Vagina (tissue), 2 donors: ENCODE data around the gene NPM3. TPM values are rescaled to one million over a fixed set of nuclear protein-coding genes. Genes with fewer than 3 reads are reported as not detected.

Experiments used
- DNase-seq, 2 donors: peaks; one replicate each; pipeline ENCODE4 v3.0.0-alpha.2; 2017; ENCODE audit errors: extremely low spot score in 2 of 2
- H3K27ac ChIP-seq: fragments of 200-600 bp; sonication (generic); one replicate; pipeline ENCODE4 v1.5.1; 2019
- H3K27me3 ChIP-seq: fragments of 200-600 bp; sonication (generic); one replicate; pipeline ENCODE4 v1.5.1; 2019
- H3K36me3 ChIP-seq, 2 donors: fragments of 200-600 bp; sonication (generic); one replicate each; pipeline ENCODE4 v1.5.1; 2017 to 2019
- H3K4me1 ChIP-seq: fragments of 200-600 bp; sonication (generic); one replicate; pipeline ENCODE4 v1.5.1; 2019
- H3K4me3 ChIP-seq, 2 donors: fragments of 200-600 bp; sonication (generic); 1 replicate in 1 of 2; 2 replicates in 1 of 2; pipeline ENCODE4 v1.5.1; 2016 to 2019
- H3K9me3 ChIP-seq: fragments of 200-600 bp; sonication (generic); one replicate; pipeline ENCODE4 v1.5.1; 2019
- POLR2A ChIP-seq, 2 donors: fragments of 450-650 bp; IDR thresholded peaks; one replicate each; pipeline ENCODE4 v1.6.1; 2017; ENCODE audit warnings: antibody characterized with exemption in 2 of 2, mild to moderate bottlenecking in 2 of 2, moderate library complexity in 2 of 2
- POLR2AphosphoS5 ChIP-seq, 2 donors: sonication (generic); formaldehyde crosslinking; IDR thresholded peaks; one replicate each; pipeline ENCODE4 v1.9.0; 2017; ENCODE audit warnings: antibody characterized with exemption in 2 of 2, mild to moderate bottlenecking in 2 of 2, low read depth in 1 of 2; ENCODE audit not compliant: insufficient read depth in 1 of 2
- intact Hi-C: fragments of 100-400 bp; cut with DNase I; formaldehyde crosslinking; loops from one replicate; pipeline ENCODE4 v1.15.1; 2023
- total RNA-seq: library from RNA; depleted of rRNA; stranded (reverse); fragments of >200 nt; gene quantifications from one replicate; pipeline ENCODE4 v1.2.3, GENCODE V29; 2016
- TF ChIP-seq, protein P1 (sequence below), 3 experiments: fragments of 450-650 bp in 2 of 3; fragments of 200-600 bp in 1 of 3; sonication (generic) in 1 of 3; IDR thresholded peaks; one replicate each; pipeline ENCODE4 v1.5.1; 2017 to 2019; ENCODE audit warnings: antibody characterized with exemption in 3 of 3, mild to moderate bottlenecking in 2 of 3, moderate library complexity in 2 of 3

NPM3 gene
- total RNA-seq, 1 donor from 2014 or later: 39.5 TPM

GRCh38 chr10:101767966-101768790 lies 15.1 kb downstream of the NPM3 start:
- no peak for DNase-seq
- Histone ChIP-seq H3K27me3 (no peaks in the 10 kb centered on the region), H3K4me3 (no peak overlapping the region), H3K27ac (no peak overlapping the region), H3K9me3 (no peaks in the 10 kb centered on the region), H3K4me1 (no peaks in the 10 kb centered on the region), H3K36me3 (no peaks in the 10 kb centered on the region)
- TF ChIP-seq POLR2A (IDR thresholded peaks at IDR 0.05) (no peak), POLR2AphosphoS5 (IDR thresholded peaks at IDR 0.05; ENCODE audit: insufficient read depth in 1 of 2, low read depth in 1 of 2) (no peak)
- TF ChIP-seq, protein P1, sequence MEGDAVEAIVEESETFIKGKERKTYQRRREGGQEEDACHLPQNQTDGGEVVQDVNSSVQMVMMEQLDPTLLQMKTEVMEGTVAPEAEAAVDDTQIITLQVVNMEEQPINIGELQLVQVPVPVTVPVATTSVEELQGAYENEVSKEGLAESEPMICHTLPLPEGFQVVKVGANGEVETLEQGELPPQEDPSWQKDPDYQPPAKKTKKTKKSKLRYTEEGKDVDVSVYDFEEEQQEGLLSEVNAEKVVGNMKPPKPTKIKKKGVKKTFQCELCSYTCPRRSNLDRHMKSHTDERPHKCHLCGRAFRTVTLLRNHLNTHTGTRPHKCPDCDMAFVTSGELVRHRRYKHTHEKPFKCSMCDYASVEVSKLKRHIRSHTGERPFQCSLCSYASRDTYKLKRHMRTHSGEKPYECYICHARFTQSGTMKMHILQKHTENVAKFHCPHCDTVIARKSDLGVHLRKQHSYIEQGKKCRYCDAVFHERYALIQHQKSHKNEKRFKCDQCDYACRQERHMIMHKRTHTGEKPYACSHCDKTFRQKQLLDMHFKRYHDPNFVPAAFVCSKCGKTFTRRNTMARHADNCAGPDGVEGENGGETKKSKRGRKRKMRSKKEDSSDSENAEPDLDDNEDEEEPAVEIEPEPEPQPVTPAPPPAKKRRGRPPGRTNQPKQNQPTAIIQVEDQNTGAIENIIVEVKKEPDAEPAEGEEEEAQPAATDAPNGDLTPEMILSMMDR (IDR thresholded peaks at IDR 0.05): no peak
- intact Hi-C loops: no loop called here

DNA sequence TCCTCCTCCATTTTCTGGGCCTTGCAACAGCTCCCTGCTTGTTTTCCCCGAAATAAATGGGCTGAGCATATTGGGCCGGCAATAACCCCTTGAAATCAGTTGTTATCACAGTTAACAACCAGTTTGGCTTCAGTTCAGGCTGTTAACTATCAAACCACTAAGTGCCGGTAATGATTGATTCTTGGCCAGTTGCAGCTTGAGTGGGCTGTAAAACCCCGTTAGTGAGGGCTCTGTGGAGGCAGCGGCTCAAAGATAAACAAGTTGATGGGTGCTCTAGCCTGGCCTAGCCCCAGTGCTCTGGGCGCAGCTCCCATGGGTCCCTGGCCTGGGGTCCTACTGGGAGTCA lies 15.7 kb downstream of the NPM3 start:
- Histone ChIP-seq H3K4me1 (no peaks in the 10 kb centered on the region), H3K27me3 (no peaks in the 10 kb centered on the region), H3K4me3 (no peak overlapping the region), H3K27ac (no peak overlapping the region), H3K36me3 (no peaks in the 10 kb centered on the region), H3K9me3 (no peaks in the 10 kb centered on the region)
- TF ChIP-seq POLR2AphosphoS5 (IDR thresholded peaks at IDR 0.05; ENCODE audit: insufficient read depth in 1 of 2, low read depth in 1 of 2) (no peak), POLR2A (IDR thresholded peaks at IDR 0.05) (no peak)
- TF ChIP-seq, protein P1 (IDR thresholded peaks at IDR 0.05): no peak
- intact Hi-C loops: no loop called here
- no peak for DNase-seq

DNA sequence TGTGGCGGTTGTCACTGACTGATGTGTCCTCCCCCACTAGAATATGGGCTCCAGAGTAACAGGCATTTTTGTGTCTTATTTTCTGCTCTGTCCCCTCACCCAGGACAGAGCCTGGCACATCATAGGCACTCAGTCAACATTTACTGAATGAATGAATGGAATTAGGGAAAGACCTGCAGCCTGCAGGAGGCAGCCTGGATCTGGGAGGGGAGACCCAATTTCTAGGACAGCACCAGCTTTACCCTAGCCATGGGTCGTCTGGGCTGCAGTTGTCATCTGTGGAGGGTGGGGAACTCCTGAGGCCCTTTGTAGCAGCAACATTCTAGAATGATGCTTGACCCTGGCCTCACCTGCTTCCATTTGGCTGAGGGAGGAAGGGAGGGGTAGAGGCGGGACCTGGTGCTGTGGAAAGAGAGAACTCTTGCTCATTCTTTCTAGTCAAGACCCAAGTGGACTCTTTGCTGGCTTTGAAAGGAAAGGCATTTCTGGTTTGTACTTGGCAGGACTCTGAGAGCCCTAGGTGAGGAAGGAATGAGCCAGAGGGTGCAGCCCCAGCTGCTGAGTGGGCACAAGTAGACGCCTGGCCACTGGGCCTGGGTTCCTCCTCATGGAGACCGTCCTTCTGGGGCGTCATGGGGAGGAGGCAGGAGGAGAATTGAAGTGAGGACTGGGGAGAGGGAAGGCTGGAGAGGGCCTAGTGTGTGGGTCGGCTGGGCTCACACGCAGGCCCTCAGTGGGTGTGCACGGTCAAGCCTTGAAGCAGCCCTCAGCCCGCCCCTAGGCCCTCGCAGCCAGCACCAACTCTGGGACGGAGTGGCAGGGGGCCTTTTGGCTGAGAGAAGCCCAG lies 16.3 kb downstream of the NPM3 start:
- Histone ChIP-seq H3K4me1 (no peaks in the 10 kb centered on the region), H3K9me3 (no peaks in the 10 kb centered on the region), H3K27me3 (no peaks in the 10 kb centered on the region), H3K27ac (no peak overlapping the region), H3K36me3 (no peaks in the 10 kb centered on the region), H3K4me3 (no peak overlapping the region)
- TF ChIP-seq POLR2A (IDR thresholded peaks at IDR 0.05) (no peak), POLR2AphosphoS5 (IDR thresholded peaks at IDR 0.05; ENCODE audit: insufficient read depth in 1 of 2, low read depth in 1 of 2) (no peak)
- TF ChIP-seq, protein P1 (IDR thresholded peaks at IDR 0.05): no peak
- no peak for DNase-seq
- intact Hi-C loops: no loop called here

GRCh38 chr10:101766306-101766705 lies 16.9 kb downstream of the NPM3 start:
- no peak for DNase-seq
- TF ChIP-seq POLR2A (IDR thresholded peaks at IDR 0.05) (no peak), POLR2AphosphoS5 (IDR thresholded peaks at IDR 0.05; ENCODE audit: insufficient read depth in 1 of 2, low read depth in 1 of 2) (no peak)
- TF ChIP-seq, protein P1 (IDR thresholded peaks at IDR 0.05): no peak
- no peaks in the 10 kb centered on the region for H3K4me1 ChIP-seq
- H3K4me3 ChIP-seq: no peak overlapping the region
- intact Hi-C loops: no loop called here
- H3K9me3 ChIP-seq: no peaks in the 10 kb centered on the region
- H3K36me3 ChIP-seq: no peaks in the 10 kb centered on the region
- no peaks in the 10 kb centered on the region for H3K27me3 ChIP-seq
- H3K27ac ChIP-seq: no peak overlapping the region
